Iris pigment epithelial cell (primary cell): ENCODE data around the gene PATJ.

Experiments used
- DNase-seq: peaks from one replicate; pipeline ENCODE4 v3.0.0-alpha.2; 2011; ENCODE audit warnings: low read depth

PATJ gene

DNA sequence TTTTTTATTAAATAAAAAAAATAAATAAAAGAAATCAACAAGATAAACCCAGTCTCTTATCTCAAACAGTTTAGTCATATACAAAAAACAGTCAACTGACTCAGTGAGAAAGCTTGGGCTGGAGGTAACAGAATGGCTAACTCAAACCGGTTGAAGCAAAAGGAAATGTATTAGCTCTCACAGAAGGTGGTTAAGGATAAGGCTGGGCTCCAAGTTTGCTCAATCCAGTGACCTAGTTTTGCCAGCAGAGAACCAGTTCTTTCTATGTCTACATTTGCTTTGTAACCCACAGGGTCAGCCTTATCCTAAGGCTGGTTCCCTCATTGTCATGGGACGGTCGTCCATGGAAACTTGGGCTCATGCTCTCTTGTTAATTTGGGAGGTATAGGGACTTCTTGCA is 307.9 kb downstream of the PATJ start:
- DNase-seq = peak; percentile 18

DNA sequence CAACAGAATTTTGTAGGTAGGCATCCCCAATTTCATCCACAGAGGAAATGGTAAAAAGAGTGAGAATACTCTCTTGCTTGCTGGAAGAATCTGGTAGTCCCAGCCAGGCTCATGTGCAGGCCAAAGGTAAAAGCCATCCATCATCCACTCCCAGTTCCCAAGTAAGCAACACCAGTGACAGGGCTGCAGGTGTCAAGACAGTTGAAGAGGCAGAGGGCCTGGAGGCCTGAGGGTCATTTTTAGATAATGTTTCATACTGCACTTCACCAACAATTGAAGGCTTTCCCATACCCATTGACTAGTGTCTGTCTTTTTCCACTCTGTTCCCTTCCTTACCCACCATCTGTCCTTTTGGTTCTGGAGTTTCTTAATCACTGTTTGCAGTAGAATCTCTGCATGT is 310.7 kb downstream of the PATJ start:
- DNase-seq = no peak

DNA sequence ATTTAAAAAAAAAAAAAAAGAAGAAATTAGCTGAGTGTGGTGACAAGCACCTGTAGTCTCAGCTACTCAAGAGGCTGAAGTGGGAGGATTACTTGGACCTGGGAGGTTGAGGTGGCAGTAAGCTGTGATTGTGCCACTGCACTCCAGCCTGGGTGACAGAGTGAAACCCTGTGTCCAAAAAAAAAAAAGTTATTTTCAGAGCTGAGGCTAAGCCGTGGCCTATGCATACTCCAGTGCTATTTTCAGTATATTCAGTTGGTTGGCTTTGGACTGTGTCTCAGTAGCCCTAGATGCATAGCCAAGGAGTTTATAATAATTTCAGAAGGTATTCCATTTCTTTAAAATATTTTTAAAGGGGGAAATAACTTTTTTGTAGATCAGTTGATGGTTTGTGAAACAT is 311.9 kb downstream of the PATJ start:
- DNase-seq = no peak

DNA sequence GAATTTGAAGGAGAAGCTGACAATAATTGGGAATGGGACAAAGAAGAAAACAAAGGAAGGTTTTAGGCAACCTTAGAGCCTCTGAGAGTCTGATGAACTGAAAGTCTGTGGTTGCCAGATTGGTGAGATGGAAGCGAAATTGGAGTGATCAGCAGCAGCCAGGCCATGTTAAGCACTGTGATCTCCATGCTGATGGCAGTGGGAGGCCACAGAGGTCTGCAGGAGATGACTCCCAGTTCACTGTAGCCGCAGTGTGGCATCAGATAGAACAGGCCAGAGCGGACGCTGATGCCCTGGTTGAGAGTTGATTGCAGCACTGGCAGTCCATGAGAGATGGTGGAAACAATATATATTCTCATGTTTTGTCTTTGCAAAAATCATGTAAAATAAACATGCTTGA is 314.9 kb downstream of the PATJ start:
- no peak for DNase-seq

DNA sequence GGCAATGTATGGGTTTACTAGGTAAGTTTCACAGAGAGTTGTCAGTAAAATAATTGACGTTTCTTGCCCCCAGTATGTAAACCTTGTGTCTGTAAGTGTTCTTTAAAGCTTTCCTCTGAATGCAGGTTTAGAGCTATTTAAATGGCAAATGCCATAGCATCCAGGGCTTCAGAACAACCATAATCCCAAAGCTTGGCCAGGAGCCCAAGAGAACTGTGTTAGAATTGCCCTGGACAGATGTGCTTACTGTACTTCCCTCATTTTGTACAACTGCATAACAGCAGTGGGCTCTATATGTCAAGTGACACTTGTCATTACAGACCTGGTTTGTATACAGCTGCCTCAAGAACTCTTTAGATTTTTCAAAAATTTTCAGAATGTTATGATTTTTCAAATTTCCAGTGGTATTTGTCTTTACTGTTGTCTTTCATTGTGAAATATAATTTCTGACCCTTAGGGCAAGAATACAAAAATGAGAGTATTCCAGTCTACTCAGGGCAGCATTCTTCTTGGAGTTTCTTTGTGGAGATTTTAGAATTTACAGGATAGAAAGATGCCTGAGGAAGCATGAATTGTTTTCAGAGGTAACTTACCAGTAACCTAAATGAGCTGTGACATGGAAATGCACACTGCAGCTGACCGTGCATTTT is 315.5 kb downstream of the PATJ start:
- DNase-seq = no peak

DNA sequence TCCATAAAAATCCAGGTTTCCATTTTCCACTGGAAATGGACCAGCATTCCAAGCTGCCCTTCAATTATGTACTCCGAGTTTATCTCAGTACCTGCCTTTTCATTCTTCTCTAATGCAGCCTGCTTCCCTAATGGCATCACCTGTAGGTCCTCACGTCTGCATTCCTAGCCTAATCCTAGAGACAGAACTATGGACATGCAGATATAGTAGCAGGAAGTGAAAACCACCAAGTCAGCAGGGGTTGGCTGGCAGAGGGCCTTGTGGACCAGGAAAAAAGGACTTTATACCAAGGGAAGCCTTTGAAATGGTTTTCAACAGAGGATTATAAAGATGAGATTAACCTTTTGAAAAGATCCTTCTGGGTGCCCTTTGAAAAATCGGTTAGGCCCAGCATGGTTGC is 316.7 kb downstream of the PATJ start:
- no peak for DNase-seq

DNA sequence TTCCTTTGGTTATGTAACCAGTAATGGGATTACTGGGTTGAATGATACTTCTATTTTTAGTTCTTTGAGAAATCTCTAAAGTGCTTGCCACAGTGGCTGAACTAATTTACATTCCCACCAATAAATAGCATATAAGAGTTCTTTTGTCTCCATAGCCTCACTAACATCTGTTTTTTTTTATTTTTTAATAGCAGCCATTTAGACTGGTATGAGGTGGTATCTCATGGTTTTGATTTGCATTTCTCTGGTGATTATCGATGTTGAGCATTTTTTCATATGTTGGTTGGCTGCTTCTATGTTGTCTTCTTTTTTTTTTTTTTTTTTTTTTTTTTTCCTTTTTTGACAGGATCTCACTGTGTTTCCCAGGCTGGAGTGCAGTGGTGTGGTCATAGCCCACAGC is 319.8 kb downstream of the PATJ start:
- no peak for DNase-seq

DNA sequence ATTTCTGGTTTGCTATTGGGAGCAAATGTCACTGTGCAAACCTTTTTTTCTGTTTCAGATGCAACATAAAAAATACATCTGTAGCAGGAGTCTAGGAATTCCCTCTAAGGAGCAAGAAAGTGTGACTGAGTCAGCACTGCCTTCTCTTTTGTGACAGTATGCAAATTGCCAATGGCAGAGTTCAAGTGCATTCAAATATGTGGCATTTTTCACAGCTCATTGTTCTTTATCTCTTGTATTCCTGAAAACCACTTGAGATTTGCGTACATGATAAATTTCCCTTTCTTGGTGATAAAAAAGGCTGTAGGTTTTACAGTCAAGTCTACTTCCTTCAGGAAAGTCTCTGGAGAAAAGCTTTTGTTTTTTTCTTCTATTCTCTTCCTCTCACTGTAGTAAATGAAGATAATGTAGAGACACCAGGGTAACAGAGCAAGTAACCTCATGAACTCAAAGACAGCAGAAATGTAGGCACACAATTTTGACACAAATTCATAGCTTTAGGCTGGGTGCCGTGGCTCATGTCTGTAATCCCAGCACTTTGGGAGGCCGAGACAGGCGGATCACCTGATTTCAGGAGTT is 322.6 kb downstream of the PATJ start:
- no peak for DNase-seq

DNA sequence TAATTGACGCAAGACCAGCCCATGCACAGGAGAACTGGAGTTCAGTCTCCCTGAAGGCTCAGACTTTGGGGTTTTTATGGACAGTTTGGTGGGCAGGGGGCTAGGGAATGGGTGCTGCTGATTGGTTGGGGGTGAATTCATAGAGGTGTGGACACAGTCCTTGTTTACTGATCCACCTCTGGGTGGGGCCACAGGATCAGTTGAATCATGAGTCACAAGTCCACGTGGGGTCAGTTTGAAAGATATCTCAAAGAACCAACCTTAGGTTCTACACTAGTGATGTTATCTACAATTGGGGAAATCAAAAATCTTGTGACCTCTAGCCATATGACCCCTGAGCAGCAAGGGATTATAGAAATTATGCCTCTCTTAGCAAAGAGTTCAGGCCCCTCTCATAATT is 324.4 kb downstream of the PATJ start:
- DNase-seq = no peak

DNA sequence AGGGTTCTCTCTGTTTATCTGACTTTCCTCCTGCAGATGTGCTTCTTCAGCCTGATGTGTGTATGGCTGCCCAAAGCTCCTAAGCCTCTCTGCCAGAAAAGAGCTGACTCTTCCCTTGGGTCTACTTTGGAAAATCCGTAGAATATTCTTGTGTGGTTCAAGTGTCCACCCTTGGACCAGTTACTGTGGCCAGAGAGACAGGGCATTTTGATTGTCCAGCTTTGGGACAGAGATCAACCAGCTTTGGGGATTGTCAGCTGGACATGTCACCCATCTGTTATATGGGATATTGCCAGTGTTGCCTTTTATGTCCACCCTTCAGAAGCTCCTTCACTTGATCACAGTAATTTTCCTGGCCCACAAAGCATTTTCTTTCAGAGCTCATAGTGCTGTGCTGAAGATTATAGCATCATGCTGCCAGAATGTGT is 326.1 kb downstream of the PATJ start:
- DNase-seq = no peak

DNA sequence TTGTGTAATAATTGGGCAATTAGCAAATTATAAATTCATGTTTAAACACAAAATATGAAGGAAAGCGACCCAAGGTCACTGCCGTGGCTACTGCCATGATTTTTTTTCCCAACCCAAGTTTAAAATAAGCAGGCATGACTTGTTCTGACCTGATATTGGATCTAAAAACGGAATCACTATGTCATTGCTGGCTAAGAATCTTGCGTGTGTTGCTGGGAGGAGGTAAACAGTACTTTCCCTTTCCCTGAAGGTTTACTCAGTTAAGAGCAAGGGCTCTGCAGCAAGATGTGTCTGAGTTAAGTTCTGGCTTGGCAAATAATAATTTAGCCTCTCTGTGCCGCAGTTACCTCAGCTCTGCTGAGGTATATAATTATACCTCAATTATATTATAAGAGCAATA is 326.7 kb downstream of the PATJ start:
- DNase-seq = peak; percentile 41

DNA sequence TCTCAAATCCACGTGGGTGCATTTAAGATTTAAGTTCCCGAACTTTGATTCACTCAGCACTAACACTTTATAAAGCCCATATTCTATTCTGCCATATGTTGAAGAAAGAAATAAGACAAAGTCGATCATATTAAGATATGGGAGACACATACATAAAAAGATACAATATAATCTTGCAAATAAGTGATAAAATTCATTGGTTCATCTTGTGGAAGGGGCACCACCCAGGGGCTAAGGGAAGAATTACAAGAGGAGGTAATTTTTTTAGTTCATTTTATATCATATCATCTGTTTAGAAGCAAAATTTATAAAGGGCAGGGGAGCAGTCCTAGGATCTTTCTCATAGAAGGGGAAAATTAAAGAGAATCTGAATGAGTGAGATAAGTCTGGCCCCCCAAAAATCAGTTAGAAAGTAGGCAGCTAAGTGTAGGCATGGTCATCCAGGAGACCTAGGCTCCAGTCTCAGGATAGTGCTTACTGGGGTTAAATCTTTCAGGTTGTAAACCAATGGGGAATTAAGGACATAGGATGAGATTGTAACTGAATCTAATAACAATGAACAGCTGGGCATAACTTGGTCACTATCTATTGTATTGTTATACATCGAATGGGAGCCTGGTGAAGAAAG is 328.2 kb downstream of the PATJ start:
- DNase-seq = peak; percentile 37

DNA sequence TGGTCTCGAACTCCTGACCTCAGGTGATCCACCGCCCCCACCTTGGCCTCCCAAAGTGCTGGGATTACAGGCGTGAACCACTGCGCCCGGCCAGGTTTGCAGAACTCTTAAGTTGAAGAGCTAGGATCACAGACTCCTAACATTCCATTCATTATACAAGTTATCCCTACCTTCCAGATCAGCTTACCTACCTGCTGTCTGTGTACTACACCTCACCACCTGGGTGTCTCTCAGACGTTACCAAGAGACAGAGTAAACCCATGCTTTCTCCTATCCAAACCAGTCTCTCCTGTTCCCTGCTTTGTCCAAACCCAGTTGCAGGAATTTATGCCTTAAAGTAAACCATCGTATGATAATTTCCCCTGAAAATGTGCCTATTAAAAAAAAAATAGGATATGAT is 329.4 kb downstream of the PATJ start:
- no peak for DNase-seq

DNA sequence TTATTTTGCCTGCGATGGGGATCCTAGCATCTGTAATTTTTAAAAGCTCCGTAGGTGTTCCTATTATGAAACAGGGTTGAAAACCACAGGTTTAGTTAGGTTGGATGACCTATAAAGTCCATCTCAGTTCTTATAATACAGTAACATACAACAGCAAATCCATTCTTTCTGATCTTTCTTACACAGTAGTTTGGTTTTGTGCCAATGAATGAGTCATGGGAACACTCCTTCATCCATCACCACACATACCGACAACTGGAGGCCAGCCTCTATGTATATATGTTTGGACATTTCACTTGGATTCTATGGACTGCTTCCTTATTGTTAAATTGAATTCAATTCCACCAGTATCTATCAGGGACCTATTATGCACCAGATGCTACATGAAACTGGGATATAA is 334.0 kb downstream of the PATJ start:
- DNase-seq = peak; percentile 90

DNA sequence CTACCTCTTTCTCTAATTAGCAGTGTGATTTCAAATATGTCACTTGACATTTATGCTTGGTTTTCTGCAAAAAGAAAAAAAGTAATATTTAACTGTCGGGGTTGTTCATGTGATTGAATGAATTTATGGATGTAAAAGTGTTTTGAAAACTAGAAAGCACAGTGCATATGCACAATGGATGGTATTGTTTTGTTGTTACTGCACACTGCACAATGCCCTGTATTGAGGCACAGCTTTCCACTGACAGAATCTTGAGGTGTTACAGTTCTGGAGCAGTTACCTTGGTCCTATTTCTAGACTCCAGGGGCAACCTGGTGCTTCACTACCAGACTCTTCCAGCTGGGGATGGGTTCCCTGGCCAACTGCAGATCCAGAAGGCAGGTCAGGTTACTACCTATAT is 335.5 kb downstream of the PATJ start:
- no peak for DNase-seq

DNA sequence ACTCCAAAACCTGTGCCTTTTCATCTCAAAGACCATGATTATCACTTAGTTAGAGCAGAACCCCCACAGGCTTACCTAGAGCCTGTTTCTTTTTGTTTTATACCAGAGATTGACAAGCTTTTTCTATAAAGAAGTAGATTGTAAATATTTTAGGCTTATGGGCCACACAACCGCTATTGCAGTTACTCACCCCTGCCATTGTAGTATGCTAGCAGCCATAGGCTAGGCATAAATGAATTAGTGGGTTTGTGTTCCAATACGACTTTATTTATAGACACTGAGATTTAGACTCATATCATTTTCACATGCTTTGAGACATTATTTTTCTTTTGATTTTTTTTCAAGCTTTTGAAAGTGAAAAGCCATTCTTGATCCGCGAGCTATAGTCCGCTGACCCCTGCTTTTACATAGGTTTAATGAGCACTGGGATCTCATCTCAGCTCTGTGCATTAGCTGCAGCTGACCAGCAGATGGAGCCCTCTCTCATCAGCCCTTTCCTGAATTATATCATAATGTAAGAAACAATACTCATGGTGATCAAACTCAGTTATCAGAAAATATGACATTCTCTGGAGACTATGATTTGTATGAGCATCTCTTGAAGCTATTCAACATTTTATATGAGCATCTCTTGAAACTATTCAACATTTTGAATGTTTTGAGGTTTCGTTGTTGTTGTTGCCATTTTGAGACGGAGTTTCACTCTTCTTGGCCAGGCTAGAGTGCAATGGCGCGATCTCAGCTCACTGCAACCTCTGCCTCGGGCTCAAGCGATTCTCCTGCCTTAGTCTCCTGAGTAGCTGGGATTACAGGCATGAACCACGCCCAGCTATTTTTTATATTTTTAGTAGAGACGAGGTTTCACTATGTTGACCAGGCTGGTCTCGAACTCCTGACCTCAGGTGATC is 340.4 kb downstream of the PATJ start:
- peak; percentile 40 for DNase-seq

DNA sequence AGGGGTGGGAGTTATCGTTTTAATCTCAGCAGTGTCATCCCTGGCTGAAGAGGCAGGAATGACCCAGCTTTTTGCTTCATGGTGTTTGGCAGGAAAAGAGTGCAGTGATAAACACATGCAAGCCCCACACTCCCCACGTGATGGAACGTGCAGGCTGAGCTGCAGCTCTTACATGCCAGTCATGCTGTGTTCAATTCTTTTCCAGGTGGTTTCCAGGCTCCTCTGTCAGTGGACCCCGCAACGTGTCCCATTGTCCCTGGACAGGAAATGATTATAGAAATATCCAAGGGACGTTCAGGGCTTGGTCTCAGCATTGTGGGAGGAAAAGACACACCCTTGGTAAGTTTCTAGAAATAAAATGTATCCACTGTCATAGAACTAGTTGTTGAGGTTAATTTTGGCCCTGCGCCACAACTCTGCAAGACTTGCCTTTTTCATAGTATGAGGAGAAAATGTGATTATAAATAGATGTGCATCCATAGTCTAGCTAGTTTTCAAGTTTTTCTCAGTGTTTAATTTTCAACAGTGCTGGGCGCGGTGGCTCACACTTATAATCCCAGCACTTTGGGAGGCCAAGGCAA is 342.1 kb downstream of the PATJ start:
- peak; percentile 16 for DNase-seq

DNA sequence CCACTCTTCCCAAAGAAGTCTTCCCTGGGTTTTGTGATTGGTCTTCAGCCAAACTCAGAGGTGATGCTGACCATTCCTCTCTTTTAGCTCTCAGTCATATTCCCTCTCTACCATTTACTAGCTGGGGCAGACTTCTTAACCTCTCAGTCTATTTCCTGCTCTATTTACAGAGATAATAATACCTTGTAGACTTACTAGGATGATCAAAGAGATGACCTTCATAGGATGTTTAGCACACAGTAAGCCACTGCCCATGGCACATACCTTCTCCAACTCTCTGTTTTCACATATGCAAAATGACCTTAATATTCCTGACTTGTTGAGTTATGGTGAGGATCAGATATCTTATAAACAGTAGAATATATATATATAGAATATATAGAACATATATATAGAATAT is 346.2 kb downstream of the PATJ start:
- no peak for DNase-seq

DNA sequence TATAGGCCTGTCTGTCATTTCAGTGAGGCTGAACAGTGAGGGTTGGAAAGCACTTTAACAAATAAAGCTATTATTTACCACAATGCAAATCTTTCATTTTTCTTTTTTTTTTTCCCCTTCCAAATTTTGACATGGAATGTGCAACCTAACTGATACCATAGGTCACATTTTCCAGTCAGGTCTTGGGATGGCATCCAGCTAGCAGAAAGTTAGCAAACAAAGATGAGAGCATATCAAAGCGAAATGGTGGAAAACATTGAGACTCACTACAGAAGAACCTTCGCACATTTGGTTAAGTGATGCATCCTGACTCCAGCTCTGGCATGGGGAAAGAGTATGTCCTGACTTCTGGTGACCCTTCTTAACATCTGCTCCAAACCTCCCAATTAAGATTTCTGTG is 347.3 kb downstream of the PATJ start:
- no peak for DNase-seq

DNA sequence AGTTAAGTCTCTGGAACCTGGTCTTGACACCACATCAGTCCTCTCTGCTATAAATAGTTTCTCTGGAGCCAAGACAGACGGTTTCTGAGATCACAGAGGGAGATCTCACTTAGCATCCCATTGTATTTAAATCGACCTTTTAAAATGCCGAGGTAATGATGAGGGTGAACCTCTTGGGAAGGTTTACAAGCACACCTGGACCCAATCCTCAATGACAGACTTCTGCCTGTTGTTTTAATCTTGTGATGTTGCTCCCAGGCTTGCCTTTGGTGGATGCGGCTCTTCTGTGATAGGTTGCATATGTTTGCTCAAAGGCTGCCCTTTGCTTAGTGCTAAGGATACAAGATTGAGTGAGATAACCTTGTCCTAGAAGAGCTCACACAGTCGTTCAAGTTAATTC is 347.7 kb downstream of the PATJ start:
- DNase-seq = no peak

DNA sequence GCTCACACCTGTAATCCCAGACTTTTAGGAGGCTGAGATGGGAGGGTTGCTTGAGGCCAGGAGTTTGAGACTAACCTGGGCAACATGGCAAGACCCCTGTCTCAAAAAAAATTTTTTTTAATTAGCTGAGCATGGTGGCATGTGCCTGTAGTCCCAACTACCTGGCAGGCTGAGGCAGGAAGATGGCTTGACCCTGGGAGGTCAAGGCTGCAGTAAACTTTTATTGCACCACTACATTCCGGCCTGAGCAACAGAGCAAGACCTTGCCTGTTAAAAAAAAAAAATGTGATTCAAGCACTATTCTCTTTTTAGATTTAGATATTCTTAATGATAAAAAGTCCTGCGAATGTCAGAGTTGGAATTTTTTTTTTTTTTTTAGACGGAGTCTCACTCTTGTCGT is 349.8 kb downstream of the PATJ start:
- DNase-seq = no peak

DNA sequence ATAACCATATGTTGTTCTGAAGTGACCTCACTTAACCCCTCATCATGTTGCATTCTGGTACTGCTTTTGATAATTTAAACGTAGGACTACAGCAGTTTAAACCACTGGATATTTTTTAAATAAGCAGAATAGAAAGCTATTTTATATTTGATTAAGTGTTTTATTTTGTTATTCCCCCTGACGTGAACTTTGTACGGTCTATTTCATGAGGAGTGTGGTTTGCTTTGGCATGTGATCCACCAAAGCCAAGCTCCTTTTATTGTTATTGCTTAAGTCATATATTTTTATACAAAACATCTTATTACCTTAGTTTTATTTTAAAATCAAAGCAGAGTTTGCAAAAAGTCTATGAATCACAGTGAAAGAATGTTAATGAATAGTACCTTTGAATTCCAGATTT is 351.0 kb downstream of the PATJ start:
- DNase-seq = no peak

DNA sequence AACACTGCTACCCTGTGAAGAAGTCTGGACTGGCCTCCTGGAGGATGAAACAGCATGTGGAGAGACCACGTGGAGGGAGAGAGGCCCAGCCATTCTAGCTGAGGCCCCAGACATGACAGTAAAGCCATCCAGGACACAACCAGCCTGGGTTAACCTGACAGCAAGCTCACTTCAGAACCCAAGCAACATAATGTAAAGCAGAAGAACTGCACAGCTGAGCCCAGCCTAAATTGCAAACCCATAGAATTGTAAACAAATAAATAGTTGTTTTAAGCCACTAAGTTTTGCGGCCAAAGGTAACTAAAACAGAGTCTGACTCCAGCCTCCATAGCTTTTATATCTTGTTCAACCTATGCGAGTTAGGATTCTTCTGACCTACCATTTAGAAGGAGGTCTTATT is 355.2 kb downstream of the PATJ start:
- DNase-seq = no peak
